CD14-positive monocyte (primary cell): ENCODE results near the gene ZXDC. TPM values are rescaled to one million over a fixed set of nuclear protein-coding genes. Genes with fewer than 3 reads are reported as not detected.
A peak's percentile ranks its signal among the peaks of the same experiment; 100 is the strongest.

Experiments
- DNase-seq, 3 donors: peaks; one replicate each; pipeline ENCODE4 v3.0.0-alpha.2; 2011 to 2022
- H2AFZ ChIP-seq: 2 replicates; pipeline ENCODE4 v1.6.0; 2012; ENCODE audit warnings: mild to moderate bottlenecking, low read depth, low read length, inconsistent platforms; ENCODE audit not compliant: insufficient read depth, poor library complexity, severe bottlenecking
- H3K27ac ChIP-seq, 2 donors: 1 replicate in 1 of 2; 2 replicates in 1 of 2; pipeline ENCODE4 v1.5.1; 2012 to 2013; ENCODE audit warnings: low read length in 2 of 2, control low read depth in 1 of 2, inconsistent platforms in 1 of 2, low read depth in 1 of 2, mild to moderate bottlenecking in 1 of 2
- H3K27me3 ChIP-seq, 2 donors: one replicate each; pipeline versions ENCODE4 v1.6.0 to v1.6.1; 2011 to 2013; ENCODE audit warnings: low read length in 2 of 2; ENCODE audit not compliant: control insufficient read depth in 2 of 2, insufficient read depth in 2 of 2
- H3K36me3 ChIP-seq, 2 donors: replicated peaks in 1 of 2; 1 replicate in 1 of 2; 2 replicates in 1 of 2; pipeline versions ENCODE4 v1.5.1 to v1.6.1; 2012 to 2013; ENCODE audit warnings: low read length in 2 of 2, control low read depth in 1 of 2, inconsistent platforms in 1 of 2, mild to moderate bottlenecking in 1 of 2; ENCODE audit not compliant: insufficient read depth in 2 of 2, control insufficient read depth in 1 of 2
- H3K4me1 ChIP-seq, 2 donors: 1 replicate in 1 of 2; 2 replicates in 1 of 2; pipeline versions ENCODE4 v1.5.1 to v1.6.1; 2012 to 2013; ENCODE audit warnings: low read length in 2 of 2, control low read depth in 1 of 2, inconsistent platforms in 1 of 2, mild to moderate bottlenecking in 1 of 2, moderate library complexity in 1 of 2; ENCODE audit not compliant: insufficient read depth in 2 of 2, control insufficient read depth in 1 of 2
- H3K4me2 ChIP-seq: replicated peaks from 2 replicates; pipeline ENCODE3; 2012; ENCODE audit warnings: low read length, moderate library complexity, mild to moderate bottlenecking; ENCODE audit not compliant: poor library complexity, severe bottlenecking; ENCODE audit errors: extremely low read depth
- H3K4me3 ChIP-seq, 3 experiments: fragments of 200-600 bp in 1 of 3; sonication (generic) in 1 of 3; replicated peaks in 1 of 3; 1 replicate in 2 of 3; 2 replicates in 1 of 3; pipeline ENCODE4 v1.5.1; 2011 to 2013; ENCODE audit warnings: low read length in 3 of 3, mild to moderate bottlenecking in 3 of 3, control low read depth in 2 of 3, low read depth in 2 of 3, inconsistent platforms in 1 of 3, moderate library complexity in 1 of 3
- H3K79me2 ChIP-seq: 2 replicates; pipeline ENCODE4 v1.6.0; 2012; ENCODE audit warnings: mild to moderate bottlenecking, control low read depth, inconsistent platforms, low read length, moderate library complexity; ENCODE audit not compliant: insufficient read depth
- H3K9ac ChIP-seq: 2 replicates; pipeline ENCODE4 v1.6.0; 2017; ENCODE audit warnings: low read length, mild to moderate bottlenecking; ENCODE audit not compliant: insufficient read depth, poor library complexity, severe bottlenecking
- H3K9me3 ChIP-seq, 2 donors: replicated peaks in 1 of 2; 1 replicate in 1 of 2; 2 replicates in 1 of 2; pipeline versions ENCODE4 v1.5.1 to v1.6.1; 2012 to 2013; ENCODE audit warnings: low read length in 2 of 2, control low read depth in 1 of 2; ENCODE audit not compliant: control insufficient read depth in 1 of 2, insufficient read depth in 1 of 2
- H4K20me1 ChIP-seq: 2 replicates; pipeline ENCODE4 v1.6.0; 2012; ENCODE audit warnings: mild to moderate bottlenecking, low read length, control low read depth, moderate library complexity; ENCODE audit not compliant: insufficient read depth
- H3K27ac Mint-ChIP-seq, 7 donors: one replicate each; pipeline ENCODE4 v1.8.0; 2020; ENCODE audit warnings: mild to moderate bottlenecking in 7 of 7, mixed read lengths in 7 of 7, moderate library complexity in 6 of 7, inconsistent platforms in 2 of 7
- H3K27me3 Mint-ChIP-seq, 3 donors: one replicate each; pipeline ENCODE4 v1.8.0; 2021 to 2022; ENCODE audit warnings: low read depth in 3 of 3, mild to moderate bottlenecking in 3 of 3, mixed read lengths in 3 of 3, moderate library complexity in 3 of 3, inconsistent platforms in 1 of 3
- H3K36me3 Mint-ChIP-seq, 2 donors: one replicate each; pipeline ENCODE4 v1.8.0; 2020; ENCODE audit warnings: mixed read lengths in 2 of 2, inconsistent platforms in 1 of 2, mild to moderate bottlenecking in 1 of 2
- H3K4me1 Mint-ChIP-seq: one replicate; pipeline ENCODE4 v1.8.0; 2020; ENCODE audit warnings: mild to moderate bottlenecking, mixed read lengths
- H3K4me3 Mint-ChIP-seq, 2 donors: one replicate each; pipeline ENCODE4 v1.8.0; 2020; ENCODE audit warnings: mild to moderate bottlenecking in 2 of 2, mixed read lengths in 2 of 2, moderate library complexity in 1 of 2
- H3K9me3 Mint-ChIP-seq, 7 donors: one replicate each; pipeline ENCODE4 v1.8.0; 2020 to 2022; ENCODE audit warnings: mixed read lengths in 7 of 7, mild to moderate bottlenecking in 6 of 7, moderate library complexity in 6 of 7, inconsistent platforms in 2 of 7
- CTCF ChIP-seq: fragments of 200-600 bp; IDR thresholded peaks from one replicate; pipeline ENCODE4 v1.8.0; 2022; ENCODE audit warnings: antibody characterized with exemption, mild to moderate bottlenecking
- WGBS: methylation state at CpG from one replicate; pipeline ENCODE4 v1.1.5; 2013; ENCODE audit warnings: missing lambda C conversion rate; ENCODE audit not compliant: insufficient coverage; 5-methylcytosine and 5-hydroxymethylcytosine counted together
- intact Hi-C, 2 donors: fragments of 100-400 bp; cut with micrococcal nuclease; formaldehyde crosslinking; loops; one replicate each; pipeline versions ENCODE4 v1.15.0 to v1.15.1; 2023
- polyA plus RNA-seq, 3 donors: library from polyadenylated mRNA; depleted of rRNA in 1 of 3; unstranded in 2 of 3; stranded (reverse) in 1 of 3; fragments of 300-500 nt in 2 of 3; fragments of >200 nt in 1 of 3; fragmentation: Illumina TruSeq in 2 of 3; gene quantifications; 1 replicate in 2 of 3; 2 replicates in 1 of 3; pipeline ENCODE4 v1.2.3, GENCODE V29; 2012 to 2021

ZXDC gene
- polyA plus RNA-seq, 3 donors = 6.3 to 44.8 (median 9.7) TPM

- peak; percentile 55 to 61 (median 56) for DNase-seq
- TF ChIP-seq CTCF = peak; percentile 20
- intact Hi-C loops = loop anchor here (10.0 kb wide), 1 partner anchor 931 kb away; no protein-coding TSS in a partner anchor
- peaks cover 38% of the 10 kb centered on the region for H3K79me2 ChIP-seq
- H3K4me2 ChIP-seq = peak within 1 kb of the TSS; percentile 86
- H3K36me3 Mint-ChIP-seq = peaks cover 7 to 8% of the 10 kb centered on the region in 2 donors
- H3K9me3 ChIP-seq = no peaks in the 10 kb centered on the region
- H2AFZ ChIP-seq = peak within 1 kb of the TSS; percentile 95
- no peaks in the 10 kb centered on the region for H3K36me3 ChIP-seq
- WGBS = 5% methylated on average over 56 of the region's 56 CpGs
- peaks cover 0 to 8% (median 0%) of the 10 kb centered on the region in 3 donors for H3K27me3 Mint-ChIP-seq
- peaks cover 57% of the 10 kb centered on the region for H3K4me1 Mint-ChIP-seq
- peak within 1 kb of the TSS; percentile 70 to 86 (median 76) for H3K4me3 ChIP-seq
- peaks cover 59 to 65% of the 10 kb centered on the region in 2 donors for H3K4me1 ChIP-seq
- peak within 1 kb of the TSS; percentile 80 for H3K9ac ChIP-seq
- peak within 1 kb of the TSS; percentile 68 to 94 (median 85) for H3K27ac Mint-ChIP-seq
- no peaks in the 10 kb centered on the region for H3K27me3 ChIP-seq
- H3K27ac ChIP-seq = peak within 1 kb of the TSS; percentile 62 to 87
- H3K4me3 Mint-ChIP-seq = peak within 1 kb of the TSS; percentile 83 to 92
- H4K20me1 ChIP-seq = no peaks in the 10 kb centered on the region
- H3K9me3 Mint-ChIP-seq = peaks cover 0 to 4% (median 1%) of the 10 kb centered on the region in 7 donors
Observed at GRCh38 chr3:126523745-126524428, 48.2 kb upstream of the ZXDC start, which contains the start of gene CHST13. TSS of gene CHST13 (plus strand) at chr3:126524155. CDS start at chr3:126524333, 178 bp downstream.

GRCh38 chr3:126522363-126522788 lies 46.7 kb upstream of the ZXDC start:
- Histone ChIP-seq H2AFZ (peak overlapping the region; percentile 16), H3K4me3 (no peak overlapping the region), H3K36me3 (no peaks in the 10 kb centered on the region), H3K9me3 (no peaks in the 10 kb centered on the region), H3K27ac (no peak overlapping the region), H3K79me2 (peaks cover 28% of the 10 kb centered on the region), H3K9ac (no peak overlapping the region), H3K27me3 (no peaks in the 10 kb centered on the region), H4K20me1 (no peaks in the 10 kb centered on the region), H3K4me2 (peak overlapping the region; percentile 48), H3K4me1 (peaks cover 44 to 50% of the 10 kb centered on the region in 2 donors)
- TF ChIP-seq CTCF = peak; percentile 95
- WGBS = 0% methylated on average over 5 of the region's 6 CpGs
- intact Hi-C loops = loop anchor here (10.0 kb wide), 1 partner anchor 932 kb away; no protein-coding TSS in a partner anchor
- H3K9me3 Mint-ChIP-seq = peaks cover 0 to 1% (median 0%) of the 10 kb centered on the region in 7 donors
- peaks cover 41% of the 10 kb centered on the region for H3K4me1 Mint-ChIP-seq
- H3K4me3 Mint-ChIP-seq = peak overlapping the region in 1 of 2 donors; percentile 42
- DNase-seq = peak; percentile 23 to 54 (median 52)
- H3K36me3 Mint-ChIP-seq = peaks cover 3 to 8% of the 10 kb centered on the region in 2 donors
- no peak overlapping the region for H3K27ac Mint-ChIP-seq
- peaks cover 0 to 8% (median 0%) of the 10 kb centered on the region in 3 donors for H3K27me3 Mint-ChIP-seq
